Stimulated activated CD8-positive, alpha-beta memory T cell treated with anti-CD3 and anti-CD28 coated beads, Interleukin-12 subunit alpha, Interleukin-12 subunit beta, amount 100 ng/mL, for 24 hours (primary cell): ENCODE measurements around the gene CRIM1.

Experiments used
- DNase-seq: peaks from one replicate; pipeline ENCODE4 v3.0.0-alpha.2; 2020; ENCODE audit errors: extremely low read depth

Gene CRIM1

DNA sequence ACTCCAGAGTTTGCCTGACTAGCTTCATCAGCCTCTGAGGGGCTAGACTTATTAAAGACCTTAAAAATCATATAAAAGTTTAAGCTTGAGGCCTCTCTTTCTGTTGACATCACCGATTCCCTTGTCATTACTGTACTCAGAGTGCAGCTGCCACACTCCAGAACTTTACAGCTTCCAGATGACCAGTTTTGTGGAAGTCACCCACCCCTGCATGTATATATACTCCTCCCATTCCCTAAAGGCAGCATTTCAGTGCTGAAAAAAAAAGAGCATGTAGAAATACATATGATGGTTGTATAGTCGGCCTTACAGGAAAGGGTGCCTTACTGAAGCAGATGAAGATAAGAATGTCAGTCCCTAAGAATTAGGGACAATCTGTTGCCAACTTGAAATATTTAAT, 125.1 kb downstream of the CRIM1 start:
- DNase-seq = no peak

DNA sequence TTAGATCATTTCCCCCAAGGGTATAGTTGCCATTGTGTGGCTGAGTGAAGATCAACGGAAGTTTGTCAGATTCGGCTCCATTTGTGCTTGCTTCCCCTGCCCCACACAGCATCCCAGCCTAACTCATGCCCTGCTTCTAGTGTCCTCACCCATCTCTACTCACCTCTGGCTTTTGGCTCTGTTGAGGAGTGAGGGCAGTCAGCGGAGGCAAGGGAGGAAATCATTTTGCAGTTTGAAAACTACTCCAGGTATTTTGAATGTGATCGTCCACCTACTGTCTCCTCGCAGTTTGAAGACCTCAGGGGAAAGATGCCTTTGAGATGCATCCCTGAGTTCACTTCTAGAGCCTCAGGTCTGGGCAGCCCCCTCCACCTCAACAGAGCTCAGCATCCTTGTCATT, 126.1 kb downstream of the CRIM1 start:
- DNase-seq = no peak

DNA sequence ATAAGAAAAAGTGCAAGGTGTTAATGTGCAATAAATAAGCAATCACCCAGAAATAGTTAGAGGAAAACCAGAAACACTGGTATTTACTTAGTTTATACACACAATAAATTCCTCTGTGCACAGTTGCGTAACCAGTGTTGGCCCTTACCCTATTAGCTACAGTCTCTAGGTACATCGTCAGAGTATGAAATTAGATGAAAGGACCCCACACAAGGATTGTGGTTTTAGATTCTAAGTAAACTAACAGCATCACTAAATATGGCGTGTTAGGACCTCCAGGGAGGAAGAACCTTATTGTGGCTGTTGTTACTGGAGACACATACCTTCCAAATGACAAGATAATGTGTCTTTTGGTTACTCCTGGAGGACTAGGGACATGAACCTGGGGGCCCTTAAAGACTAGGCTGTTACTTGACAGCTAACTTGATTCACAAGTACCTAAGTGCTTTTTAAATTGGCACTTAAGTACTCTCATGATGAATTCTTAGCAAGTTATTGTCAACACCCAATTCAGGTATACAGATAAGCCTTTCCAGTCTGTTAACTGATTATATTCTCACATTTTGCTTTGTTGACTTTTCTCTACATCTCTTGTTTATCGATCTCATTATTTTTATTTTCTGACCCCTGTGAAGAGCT, 127.1 kb downstream of the CRIM1 start:
- no peak for DNase-seq

DNA sequence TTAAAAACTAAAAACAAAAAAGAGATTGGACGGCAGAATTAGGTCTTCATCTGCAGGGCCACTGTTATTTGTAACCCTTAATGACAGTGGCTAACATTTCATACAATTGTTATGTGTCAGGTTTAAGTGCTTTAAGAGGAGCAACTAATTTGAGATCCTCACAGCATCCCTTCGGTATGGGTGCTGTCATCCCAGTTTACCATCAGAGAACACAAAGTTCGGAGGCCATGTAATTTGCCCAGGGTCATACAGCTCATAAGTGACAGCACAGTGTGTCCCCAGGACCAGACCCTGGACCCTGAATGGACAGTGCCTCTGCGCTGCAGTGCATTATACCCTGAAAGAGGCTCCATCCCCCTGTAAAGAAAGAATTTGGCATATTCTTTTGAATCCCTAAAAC, 127.7 kb downstream of the CRIM1 start:
- DNase-seq = no peak

DNA sequence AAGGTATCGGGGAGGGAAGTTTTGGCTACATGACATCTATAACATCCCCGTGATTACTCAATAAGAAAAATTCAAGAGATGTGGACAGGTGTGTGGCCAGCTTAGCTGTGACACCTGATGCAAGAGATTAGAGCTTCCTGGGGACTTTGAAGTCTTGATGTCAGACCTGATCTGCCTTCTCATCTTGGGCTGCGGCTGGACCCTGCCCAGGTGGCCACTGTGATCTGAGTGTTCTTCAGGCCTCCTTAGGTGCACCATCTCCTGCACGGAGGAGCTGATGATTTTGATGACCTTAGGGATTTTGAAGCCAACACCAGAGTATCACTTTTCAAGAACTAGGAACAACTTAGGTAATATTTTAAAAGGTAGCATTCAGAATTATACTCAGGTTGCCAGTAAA, 128.9 kb downstream of the CRIM1 start:
- DNase-seq = no peak

DNA sequence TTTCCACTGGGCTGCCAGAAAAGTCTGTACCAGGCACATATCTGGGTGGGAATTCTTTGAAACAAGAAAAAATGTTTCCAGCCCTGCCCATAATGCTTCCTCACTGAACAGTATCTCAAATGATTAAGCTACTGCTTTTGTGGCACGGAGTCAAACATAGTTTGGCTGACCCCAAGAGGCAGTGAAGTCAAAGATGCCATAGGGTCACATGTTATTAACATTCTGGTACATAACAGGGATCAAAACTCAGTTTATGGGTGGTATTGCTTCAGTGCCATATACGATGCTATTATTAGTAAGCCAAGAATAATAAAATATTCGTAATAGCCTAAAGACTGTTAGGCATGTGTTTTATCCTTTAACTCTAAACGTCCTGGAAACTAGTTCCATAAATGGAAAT, 129.9 kb downstream of the CRIM1 start:
- no peak for DNase-seq

DNA sequence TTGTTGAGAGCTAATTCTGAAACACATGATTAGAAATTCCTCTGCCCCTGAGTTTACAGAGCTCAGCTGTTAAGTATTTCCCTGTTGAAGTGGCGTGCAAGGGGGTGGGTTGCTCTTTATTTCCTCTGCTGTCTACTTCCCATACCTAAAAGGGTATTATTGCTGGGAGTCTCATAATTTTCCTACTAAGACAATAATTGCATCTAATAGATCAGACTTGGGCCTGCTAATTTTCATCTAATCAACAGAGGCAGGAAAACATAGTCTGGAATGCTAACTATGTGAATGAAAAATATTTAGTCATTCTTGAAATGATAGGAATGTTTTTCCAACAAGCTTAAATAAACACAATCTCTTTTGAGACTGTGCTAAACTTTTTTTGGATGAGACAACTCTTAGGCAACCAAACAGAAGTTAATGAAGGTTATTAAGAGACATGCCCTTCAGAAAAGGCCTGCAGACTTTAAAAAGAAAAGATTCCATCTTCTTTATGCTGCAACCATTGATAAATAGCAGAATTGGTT, 131.0 kb downstream of the CRIM1 start:
- no peak for DNase-seq

DNA sequence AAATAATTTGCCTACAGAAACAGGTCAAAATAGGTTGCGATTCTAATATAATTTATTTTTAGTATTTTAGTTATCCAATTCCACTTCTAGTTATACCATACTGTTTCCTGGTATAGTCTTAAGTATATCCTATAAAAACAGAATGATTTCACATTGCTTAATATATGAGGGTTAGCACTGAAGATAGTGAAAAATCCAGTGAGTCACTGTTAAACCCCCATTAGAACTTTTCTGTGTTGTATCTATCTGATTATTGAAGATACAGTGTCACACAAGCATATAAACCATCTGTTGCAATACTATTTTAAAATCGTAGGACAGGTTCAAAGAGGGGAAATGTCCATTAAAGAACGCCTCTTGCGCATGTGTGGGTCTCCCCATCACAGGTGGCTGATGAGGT, 132.4 kb downstream of the CRIM1 start:
- no peak for DNase-seq

DNA sequence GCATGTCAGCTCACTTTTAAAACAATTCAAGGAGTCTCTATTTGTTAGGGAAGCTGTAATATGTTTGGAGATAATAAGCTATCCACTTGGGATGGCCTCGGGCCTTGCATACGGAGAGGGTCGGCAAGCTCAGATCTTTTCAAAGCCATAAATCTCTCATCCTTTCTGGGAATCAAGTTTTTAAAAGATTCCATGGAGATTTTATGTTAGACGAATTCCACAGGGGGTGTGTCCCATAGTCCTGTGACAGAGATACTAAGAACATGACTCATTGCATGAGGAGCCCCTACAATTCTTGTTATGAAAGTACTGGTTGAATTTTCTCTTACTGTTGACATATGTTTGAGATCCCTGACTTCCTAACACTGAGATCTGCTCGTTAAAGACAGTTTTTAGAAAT, 133.7 kb downstream of the CRIM1 start:
- no peak for DNase-seq

DNA sequence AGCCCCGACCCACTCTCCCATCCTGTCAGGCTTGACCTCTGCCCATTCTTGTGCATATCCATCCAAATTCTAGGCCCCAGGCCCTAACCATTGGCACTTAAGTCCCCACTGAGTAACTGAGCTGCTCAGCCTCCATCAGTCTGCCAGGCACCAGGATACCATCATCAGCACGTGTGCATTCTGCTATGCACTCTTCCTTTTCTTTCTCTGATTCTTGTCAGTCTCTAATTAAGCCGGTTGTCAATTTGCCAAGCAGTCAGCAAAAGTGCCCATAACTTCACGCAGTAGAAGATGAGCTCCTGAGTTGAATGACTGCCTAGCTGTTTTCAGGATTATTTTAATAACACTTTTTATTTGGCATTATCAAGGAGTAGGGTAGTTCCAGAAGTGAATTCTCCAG, 135.2 kb downstream of the CRIM1 start:
- no peak for DNase-seq

DNA sequence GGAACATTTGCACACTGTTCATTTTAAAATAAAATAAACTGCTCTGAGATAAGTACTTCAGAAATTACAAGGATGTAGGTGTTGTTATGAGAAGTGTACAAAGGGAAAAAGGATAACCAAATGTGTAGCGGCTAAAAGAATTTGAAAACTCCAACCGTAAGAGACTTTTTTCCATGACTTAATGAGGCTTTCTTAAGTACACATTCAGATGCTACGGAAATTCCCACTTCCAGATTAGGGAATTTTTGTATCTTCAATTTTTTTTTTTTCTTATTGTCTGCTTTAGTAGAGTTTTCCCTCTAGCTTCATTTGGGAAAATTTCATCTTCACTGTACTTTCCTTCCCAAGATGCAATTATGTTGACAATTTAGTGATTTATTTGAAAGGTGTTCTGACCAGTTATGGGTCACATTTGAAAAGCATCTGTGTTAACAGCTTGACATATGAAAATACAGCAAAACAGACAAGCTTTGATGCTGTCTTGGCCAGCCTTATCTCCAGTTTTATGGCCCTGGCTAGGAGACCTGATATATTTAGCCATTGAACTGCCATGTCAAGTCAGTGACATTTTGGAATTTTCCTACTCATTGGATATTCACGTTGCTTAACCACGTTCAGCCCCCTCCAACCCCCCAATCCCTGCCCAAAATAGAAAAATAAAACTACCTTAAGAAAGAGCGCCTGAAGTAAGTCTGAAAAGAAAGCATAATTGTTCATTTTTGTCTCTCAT, 136.8 kb downstream of the CRIM1 start:
- DNase-seq = no peak

DNA sequence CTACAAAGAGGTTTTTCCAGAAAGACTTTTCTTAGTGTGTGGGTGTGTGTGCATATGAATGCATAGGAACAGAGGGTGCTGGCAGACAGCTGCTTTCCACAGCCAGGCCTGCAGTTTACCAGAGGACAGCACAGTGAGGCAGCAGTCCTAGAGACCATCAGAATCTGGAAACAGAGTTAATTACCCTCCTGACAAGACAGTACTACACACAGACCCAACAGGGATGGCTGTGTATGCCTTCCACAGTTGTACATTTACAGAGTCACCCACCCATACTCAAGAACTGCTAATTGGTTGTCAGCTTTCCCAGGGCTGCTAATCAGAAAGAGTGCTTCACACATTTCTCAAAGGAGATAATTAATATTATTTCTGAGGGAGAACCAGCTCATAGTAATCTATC, 137.7 kb downstream of the CRIM1 start:
- no peak for DNase-seq

DNA sequence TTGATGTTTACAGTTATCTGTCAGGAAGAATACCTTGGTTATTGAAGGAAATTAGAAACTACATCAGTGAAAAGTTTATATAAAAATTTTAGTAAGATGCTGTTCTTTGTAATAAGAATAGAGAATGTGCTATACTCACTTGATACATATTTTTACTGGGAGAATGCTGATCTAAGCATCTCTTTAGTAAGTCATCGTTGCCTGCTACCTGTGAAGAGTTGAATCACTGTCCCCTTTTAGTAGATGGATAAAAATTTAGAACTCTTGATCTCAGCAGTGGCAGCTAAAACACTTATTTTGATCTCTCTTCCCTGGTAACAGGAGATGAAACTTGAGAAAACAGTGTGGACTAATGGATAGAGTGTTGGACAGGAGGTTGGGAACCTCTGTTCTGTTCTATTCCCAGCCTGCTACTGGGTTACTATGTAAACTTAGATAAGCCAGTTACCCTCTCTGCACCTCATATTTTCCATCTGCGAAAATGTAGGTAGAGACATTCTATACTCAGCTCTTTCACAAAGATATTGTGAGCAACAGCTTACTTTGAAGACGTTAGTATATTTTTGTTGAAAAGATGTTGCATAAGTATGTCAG, 142.1 kb downstream of the CRIM1 start:
- no peak for DNase-seq

DNA sequence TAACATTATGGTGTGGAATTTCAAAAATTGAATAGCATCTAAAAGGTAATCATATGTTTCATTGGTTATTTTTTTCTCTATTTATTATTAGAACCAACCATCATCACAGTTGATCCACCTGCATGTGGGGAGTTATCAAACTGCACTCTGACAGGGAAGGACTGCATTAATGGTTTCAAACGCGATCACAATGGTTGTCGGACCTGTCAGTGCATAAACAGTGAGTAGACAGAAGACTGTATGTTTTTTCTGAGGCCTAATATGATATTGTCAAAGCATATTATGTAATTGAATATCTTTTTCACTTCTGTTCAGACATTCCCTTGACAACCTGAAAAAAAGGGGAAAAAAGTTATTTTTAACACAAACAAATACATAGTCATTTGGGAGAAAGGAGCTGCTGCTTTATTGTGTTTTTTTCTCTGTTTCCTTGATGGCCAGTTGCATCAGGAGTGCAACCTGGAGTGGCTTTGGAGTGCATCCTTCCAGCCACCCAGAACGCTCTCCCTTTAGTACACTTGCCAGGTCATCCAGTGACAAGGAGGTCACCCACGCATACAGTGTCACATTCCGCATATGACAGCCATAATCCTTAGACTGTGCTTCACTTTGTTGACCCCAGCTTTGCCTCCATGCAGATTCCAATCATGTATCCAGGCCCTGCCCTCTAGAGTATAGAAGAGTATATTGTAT, 143.7 kb downstream of the CRIM1 start:
- DNase-seq = no peak

DNA sequence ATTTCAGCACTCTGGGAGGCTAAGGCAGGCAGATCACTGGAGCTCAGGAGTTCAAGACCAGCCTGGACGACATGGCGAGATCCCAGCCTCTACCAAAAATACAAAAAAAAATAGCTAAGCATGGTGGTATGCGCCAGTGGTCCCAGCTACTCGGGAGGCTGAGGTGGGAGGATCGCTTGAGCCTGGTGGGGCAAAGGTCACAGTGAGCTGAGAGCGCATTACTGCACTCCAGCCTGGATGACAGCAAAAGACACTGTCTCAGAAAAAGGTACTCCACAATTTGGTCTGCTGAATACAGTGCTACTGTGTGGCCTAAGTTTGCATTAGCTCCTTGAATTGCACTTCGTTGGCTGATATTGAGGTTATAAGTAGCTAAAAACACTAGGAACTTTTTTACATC, 144.5 kb downstream of the CRIM1 start:
- DNase-seq = no peak

DNA sequence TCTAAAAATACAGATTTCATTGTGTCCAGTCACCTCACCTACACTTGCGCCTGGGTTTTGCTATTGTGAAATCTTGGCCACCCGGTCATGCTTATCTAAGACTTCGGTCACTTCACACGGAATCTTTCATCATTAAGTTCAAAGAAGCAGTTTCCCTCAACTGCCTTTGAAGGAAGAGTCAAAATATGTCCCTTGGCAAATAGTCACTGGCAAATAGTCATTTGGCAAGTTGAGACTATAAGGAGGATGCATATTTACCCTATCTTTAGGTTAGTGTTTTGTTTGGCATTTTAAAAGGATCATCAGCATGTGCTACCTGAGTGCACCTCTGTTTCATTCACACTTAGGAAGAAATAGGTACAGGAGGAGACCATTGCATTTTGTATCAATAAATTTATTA, 146.5 kb downstream of the CRIM1 start:
- no peak for DNase-seq

DNA sequence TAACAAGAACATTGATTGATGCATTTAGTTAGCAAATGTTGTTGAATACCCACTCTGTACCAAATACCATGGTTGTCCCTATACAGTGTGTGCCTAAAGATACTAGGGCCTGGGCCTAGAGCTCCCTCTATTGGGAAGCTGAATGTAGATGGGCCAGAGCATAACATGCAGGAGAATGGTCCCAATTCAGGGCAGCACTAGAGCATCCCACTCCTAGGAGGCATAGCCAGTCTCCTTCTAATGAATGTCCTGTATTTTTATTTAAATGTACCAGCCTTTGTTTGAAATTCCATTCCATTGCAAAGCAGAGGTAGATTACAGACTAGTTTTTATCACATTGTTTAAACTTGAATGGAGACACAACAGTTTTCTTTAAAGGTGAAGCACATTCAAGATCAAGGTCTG, 151.8 kb downstream of the CRIM1 start:
- no peak for DNase-seq

DNA sequence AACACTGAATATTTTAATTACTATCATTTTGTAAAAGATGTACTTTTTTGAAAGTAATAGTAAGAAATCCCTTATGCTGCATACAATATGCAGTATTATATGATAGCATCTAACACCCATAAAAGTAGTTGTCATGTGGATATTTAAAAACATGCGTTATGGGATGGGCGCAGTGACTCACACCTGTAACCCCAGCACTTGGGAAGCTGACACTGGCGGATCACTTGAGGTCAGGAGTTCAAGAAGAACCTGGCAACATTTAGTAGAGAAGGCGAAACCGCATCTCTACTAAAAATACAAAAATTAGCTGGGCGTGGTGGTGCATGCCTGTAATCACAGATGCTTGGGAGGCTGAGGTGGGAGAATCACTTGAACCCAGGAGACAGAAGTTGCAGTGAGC, 153.5 kb downstream of the CRIM1 start:
- no peak for DNase-seq

DNA sequence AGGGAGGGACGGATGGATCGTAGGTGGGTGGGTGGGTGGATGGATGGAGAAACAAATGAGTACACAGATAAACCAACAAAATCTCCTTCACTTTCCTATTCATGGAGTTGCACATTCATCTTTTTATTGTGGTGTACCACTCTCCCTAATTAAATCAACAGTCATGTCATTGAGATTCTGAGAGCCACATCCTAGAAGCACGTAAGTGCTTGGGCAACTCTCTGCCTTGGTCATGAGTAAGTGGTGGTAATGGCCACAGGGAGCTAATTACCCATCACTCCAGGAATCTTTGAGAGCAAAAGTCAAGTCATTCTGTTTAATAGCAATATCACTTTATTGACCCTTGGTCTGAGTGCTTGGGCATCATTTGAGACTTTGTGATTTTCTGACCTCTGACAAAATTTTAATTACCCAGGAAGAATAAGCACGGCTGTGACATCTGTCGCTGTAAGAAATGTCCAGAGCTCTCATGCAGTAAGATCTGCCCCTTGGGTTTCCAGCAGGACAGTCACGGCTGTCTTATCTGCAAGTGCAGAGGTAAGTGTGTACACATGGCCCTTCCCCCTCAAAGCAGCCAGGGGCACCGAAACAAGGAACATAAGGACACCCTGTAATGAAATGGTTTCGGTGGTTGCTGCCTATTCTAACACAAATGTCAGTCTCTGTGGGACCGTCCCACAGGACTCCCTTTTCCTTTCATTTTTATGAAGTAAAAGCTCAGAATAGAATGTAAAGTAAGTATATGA, 156.5 kb downstream of the CRIM1 start:
- DNase-seq = no peak

DNA sequence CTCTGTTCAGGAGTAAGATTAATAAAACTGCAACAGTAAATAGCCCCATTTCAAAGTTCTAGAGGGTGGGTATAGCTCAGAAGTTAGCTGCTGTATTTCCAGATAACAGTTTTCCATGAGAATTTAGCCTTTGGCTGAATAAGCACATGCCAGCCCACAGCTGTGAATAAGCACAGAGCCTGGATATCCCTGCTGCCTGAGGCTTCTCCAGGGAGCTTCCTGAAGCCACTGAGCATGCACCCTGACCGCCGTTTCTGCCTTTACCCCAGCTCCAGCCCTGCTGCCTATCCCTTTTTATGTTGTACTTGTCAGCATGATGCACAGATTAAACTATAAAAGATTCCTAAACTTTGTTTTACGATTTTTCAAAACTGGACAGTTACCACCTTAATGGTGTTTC, 157.1 kb downstream of the CRIM1 start:
- DNase-seq = no peak

DNA sequence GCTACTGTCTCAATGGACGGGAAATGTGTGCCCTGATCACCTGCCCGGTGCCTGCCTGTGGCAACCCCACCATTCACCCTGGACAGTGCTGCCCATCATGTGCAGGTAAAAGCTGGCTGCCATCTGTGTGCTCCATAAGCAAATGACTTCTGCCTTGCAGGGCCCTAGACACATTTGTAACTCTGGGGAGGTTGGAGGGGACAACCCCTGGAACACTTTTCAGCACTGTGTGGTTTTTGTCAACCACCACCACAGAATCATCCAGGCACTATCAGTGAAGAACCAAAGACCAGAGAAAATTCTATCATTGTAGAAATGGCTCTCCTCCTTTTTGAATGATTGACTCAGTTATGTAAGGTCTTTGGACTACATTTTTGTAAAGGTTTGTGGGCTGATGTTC, 158.1 kb downstream of the CRIM1 start:
- DNase-seq = no peak

DNA sequence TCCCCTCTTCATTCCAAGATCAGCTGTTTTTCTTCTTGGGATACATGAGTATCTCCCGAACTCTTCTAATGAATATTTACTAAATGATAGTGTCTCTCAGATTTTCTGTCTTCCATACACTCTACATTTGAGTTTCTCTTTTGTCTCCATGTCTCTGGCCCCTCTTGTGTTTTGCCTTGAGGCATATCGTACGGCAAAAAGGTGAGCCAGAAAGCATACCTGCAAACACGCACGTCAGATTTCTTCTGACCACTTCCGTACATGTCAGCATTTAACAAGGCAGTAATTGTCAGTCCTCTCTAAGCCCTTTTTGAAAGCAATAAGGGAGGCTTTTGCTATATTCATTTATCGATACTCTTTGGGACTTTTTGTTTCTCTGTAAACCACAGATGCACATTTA, 160.0 kb downstream of the CRIM1 start:
- no peak for DNase-seq
